Right lobe of liver (tissue), 4 donors: ENCODE data around the gene CCNA2.

Experiments
- POLR2A ChIP-seq: fragments of 450-650 bp; IDR thresholded peaks from one replicate; pipeline ENCODE4 v1.6.1; 2017; ENCODE audit warnings: antibody characterized with exemption, mild to moderate bottlenecking
- TF ChIP-seq, protein P1 (sequence below), 4 donors: fragments of 200-600 bp in 3 of 4; fragments of 450-650 bp in 1 of 4; IDR thresholded peaks; one replicate each; pipeline versions ENCODE4 v1.5.1 to v1.8.0; 2016 to 2022; ENCODE audit warnings: antibody characterized with exemption in 4 of 4, mild to moderate bottlenecking in 2 of 4
- donor health status: DM: no; HTN: no; CAD: no.
- donor health status: DM: no; HTN: no; CAD: no.
- donor health status: DM: no; HTN: yes; CAD: no.

DNA sequence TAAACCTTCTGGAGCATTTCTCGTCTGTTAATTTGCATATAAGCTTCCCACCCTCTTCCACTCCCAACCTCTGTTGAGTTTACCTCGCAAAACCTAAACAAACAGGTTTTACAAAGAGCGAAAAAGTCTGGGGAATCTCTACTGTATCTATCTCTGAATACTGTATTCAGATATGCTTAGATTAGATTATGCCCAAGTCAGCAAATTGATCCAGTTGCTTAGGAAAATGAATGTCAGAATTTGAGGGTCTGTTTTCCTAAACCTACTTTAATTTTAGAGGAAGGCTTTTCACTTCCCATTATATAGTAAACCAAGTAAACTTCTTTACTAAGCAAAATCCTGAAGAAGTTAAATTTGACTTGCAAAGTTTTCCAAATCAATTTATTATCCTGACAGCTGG, 6.7 kb downstream of the CCNA2 start:
- TF ChIP-seq, protein P1, sequence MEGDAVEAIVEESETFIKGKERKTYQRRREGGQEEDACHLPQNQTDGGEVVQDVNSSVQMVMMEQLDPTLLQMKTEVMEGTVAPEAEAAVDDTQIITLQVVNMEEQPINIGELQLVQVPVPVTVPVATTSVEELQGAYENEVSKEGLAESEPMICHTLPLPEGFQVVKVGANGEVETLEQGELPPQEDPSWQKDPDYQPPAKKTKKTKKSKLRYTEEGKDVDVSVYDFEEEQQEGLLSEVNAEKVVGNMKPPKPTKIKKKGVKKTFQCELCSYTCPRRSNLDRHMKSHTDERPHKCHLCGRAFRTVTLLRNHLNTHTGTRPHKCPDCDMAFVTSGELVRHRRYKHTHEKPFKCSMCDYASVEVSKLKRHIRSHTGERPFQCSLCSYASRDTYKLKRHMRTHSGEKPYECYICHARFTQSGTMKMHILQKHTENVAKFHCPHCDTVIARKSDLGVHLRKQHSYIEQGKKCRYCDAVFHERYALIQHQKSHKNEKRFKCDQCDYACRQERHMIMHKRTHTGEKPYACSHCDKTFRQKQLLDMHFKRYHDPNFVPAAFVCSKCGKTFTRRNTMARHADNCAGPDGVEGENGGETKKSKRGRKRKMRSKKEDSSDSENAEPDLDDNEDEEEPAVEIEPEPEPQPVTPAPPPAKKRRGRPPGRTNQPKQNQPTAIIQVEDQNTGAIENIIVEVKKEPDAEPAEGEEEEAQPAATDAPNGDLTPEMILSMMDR (IDR thresholded peaks at IDR 0.05), result no peak
- TF ChIP-seq POLR2A, result no peak
